Vagina (tissue), 2 donors: ENCODE measurements around the gene MAP1LC3B2. TPM values are rescaled to one million over a fixed set of nuclear protein-coding genes. Genes with fewer than 3 reads are reported as not detected.

Experiments
- DNase-seq, 2 donors: peaks; one replicate each; pipeline ENCODE4 v3.0.0-alpha.2; 2017; ENCODE audit errors: extremely low spot score in 2 of 2
- H3K27ac ChIP-seq: fragments of 200-600 bp; sonication (generic); one replicate; pipeline ENCODE4 v1.5.1; 2019
- H3K27me3 ChIP-seq: fragments of 200-600 bp; sonication (generic); one replicate; pipeline ENCODE4 v1.5.1; 2019
- H3K36me3 ChIP-seq, 2 donors: fragments of 200-600 bp; sonication (generic); one replicate each; pipeline ENCODE4 v1.5.1; 2017 to 2019
- H3K4me1 ChIP-seq: fragments of 200-600 bp; sonication (generic); one replicate; pipeline ENCODE4 v1.5.1; 2019
- H3K4me3 ChIP-seq, 2 donors: fragments of 200-600 bp; sonication (generic); 1 replicate in 1 of 2; 2 replicates in 1 of 2; pipeline ENCODE4 v1.5.1; 2016 to 2019
- H3K9me3 ChIP-seq: fragments of 200-600 bp; sonication (generic); one replicate; pipeline ENCODE4 v1.5.1; 2019
- POLR2A ChIP-seq, 2 donors: fragments of 450-650 bp; IDR thresholded peaks; one replicate each; pipeline ENCODE4 v1.6.1; 2017; ENCODE audit warnings: antibody characterized with exemption in 2 of 2, mild to moderate bottlenecking in 2 of 2, moderate library complexity in 2 of 2
- POLR2AphosphoS5 ChIP-seq, 2 donors: sonication (generic); formaldehyde crosslinking; IDR thresholded peaks; one replicate each; pipeline ENCODE4 v1.9.0; 2017; ENCODE audit warnings: antibody characterized with exemption in 2 of 2, mild to moderate bottlenecking in 2 of 2, low read depth in 1 of 2; ENCODE audit not compliant: insufficient read depth in 1 of 2
- intact Hi-C: fragments of 100-400 bp; cut with DNase I; formaldehyde crosslinking; loops from one replicate; pipeline ENCODE4 v1.15.1; 2023
- total RNA-seq: library from RNA; depleted of rRNA; stranded (reverse); fragments of >200 nt; gene quantifications from one replicate; pipeline ENCODE4 v1.2.3, GENCODE V29; 2016
- TF ChIP-seq, protein P1 (sequence below), 3 experiments: fragments of 450-650 bp in 2 of 3; fragments of 200-600 bp in 1 of 3; sonication (generic) in 1 of 3; IDR thresholded peaks; one replicate each; pipeline ENCODE4 v1.5.1; 2017 to 2019; ENCODE audit warnings: antibody characterized with exemption in 3 of 3, mild to moderate bottlenecking in 2 of 3, moderate library complexity in 2 of 3

MAP1LC3B2 gene
- total RNA-seq, 1 donor from 2014 or later, result not detected

DNA sequence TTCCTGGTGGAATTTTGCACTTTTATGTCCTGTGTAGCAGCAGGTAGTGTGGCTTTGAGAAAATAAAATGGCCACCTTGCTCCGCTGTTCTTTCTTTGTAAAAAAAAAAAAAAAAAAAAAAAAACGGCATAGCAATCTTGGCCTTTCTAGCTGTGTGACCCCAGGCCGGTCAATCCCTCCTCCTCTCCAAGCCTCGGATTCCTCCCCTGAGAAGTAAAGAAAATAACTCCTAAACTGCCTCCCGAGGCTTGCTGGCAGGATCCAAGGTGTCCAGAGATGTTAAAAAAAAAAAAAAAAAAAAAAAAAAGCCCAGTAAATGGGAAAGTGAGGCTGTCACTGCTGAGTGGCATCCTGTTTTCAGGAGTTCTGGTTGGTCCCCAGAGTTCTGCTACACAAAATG is 23.9 kb upstream of the MAP1LC3B2 start:
- Histone ChIP-seq H3K4me3 (no peak overlapping the region), H3K9me3 (no peaks in the 10 kb centered on the region), H3K27ac (no peak overlapping the region), H3K36me3 (no peaks in the 10 kb centered on the region), H3K27me3 (no peaks in the 10 kb centered on the region), H3K4me1 (peaks cover 35% of the 10 kb centered on the region)
- no peak for DNase-seq
- intact Hi-C loops, result no loop called here
- TF ChIP-seq, protein P1, sequence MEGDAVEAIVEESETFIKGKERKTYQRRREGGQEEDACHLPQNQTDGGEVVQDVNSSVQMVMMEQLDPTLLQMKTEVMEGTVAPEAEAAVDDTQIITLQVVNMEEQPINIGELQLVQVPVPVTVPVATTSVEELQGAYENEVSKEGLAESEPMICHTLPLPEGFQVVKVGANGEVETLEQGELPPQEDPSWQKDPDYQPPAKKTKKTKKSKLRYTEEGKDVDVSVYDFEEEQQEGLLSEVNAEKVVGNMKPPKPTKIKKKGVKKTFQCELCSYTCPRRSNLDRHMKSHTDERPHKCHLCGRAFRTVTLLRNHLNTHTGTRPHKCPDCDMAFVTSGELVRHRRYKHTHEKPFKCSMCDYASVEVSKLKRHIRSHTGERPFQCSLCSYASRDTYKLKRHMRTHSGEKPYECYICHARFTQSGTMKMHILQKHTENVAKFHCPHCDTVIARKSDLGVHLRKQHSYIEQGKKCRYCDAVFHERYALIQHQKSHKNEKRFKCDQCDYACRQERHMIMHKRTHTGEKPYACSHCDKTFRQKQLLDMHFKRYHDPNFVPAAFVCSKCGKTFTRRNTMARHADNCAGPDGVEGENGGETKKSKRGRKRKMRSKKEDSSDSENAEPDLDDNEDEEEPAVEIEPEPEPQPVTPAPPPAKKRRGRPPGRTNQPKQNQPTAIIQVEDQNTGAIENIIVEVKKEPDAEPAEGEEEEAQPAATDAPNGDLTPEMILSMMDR (IDR thresholded peaks at IDR 0.05), result no peak
- TF ChIP-seq POLR2A (IDR thresholded peaks at IDR 0.05) (no peak), POLR2AphosphoS5 (IDR thresholded peaks at IDR 0.05; ENCODE audit: insufficient read depth in 1 of 2, low read depth in 1 of 2) (no peak)

DNA sequence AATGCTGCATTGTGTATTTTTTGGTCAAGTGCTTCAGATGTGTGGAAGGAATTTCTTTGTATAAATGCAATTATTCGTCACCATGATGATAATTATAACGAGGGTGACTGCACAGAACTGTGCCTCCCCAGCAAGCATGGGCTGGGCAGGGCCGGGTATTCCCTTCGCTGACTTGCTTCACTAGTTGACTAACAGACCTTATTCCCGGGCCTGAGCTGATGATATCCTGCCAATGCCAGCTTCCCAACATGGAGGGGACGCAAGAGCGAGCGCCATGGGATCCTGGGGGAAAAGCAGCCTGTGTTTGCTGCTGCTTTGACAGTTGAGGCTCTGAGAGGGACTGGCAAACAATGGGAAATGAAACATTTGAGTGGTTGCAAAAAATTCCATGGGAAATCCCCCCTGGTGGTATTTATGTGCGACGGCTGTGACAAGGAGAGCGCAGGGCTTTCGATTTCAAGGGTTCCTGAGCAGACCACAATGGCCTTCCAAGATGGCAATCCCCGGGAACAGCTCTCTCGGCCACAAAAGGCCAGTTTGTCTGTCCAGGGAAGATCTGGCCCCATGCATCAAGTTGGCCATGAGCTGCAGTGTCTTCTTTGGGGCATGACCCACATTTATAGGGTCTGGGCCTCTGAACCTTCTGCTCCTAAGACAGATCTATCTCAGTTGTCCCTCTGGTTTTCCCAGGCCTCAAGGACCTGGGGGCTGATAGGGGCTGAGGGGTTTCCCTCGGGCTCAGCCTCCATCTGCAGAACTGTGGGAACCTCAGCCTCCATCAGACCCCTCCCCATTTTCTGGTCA is 21.9 kb upstream of the MAP1LC3B2 start:
- H3K4me1 ChIP-seq, result peaks cover 38% of the 10 kb centered on the region
- H3K27me3 ChIP-seq, result no peaks in the 10 kb centered on the region
- TF ChIP-seq POLR2A (IDR thresholded peaks at IDR 0.05) (no peak), POLR2AphosphoS5 (IDR thresholded peaks at IDR 0.05; ENCODE audit: insufficient read depth in 1 of 2, low read depth in 1 of 2) (no peak)
- TF ChIP-seq, protein P1 (IDR thresholded peaks at IDR 0.05), result no peak
- no peak for DNase-seq
- no peak overlapping the region for H3K27ac ChIP-seq
- no peak overlapping the region for H3K4me3 ChIP-seq
- no peaks in the 10 kb centered on the region for H3K36me3 ChIP-seq
- H3K9me3 ChIP-seq, result no peaks in the 10 kb centered on the region
- intact Hi-C loops, result no loop called here

DNA sequence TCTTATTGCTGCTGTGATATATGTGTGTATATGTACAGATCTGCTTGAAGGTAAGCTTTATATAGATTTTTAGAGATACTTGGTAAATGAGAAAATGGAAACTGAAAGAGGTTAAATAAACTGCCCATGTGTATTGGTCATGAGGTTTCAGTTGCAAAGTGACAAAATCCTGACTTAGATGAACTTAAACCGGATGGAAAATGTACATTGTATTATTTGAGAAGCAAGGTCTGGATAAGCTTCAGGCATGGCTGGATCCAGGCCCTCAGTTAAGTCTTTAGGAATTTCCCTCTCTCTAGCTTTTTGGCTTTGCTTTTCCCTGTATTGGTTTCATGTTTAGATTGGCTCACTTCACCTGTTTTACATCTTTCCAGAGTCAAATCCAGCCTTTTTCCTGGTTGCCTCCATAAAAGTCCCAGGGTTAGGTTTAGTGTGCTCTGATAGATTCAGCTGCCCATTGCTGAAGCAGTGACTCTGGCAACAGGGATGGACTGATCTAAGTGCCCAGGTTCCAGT is 21.0 kb upstream of the MAP1LC3B2 start:
- intact Hi-C loops, result no loop called here
- Histone ChIP-seq H3K4me1 (peaks cover 30% of the 10 kb centered on the region), H3K27ac (no peak overlapping the region), H3K36me3 (no peaks in the 10 kb centered on the region), H3K9me3 (no peaks in the 10 kb centered on the region), H3K4me3 (no peak overlapping the region), H3K27me3 (no peaks in the 10 kb centered on the region)
- DNase-seq, result no peak
- TF ChIP-seq POLR2A (IDR thresholded peaks at IDR 0.05) (no peak), POLR2AphosphoS5 (IDR thresholded peaks at IDR 0.05; ENCODE audit: insufficient read depth in 1 of 2, low read depth in 1 of 2) (no peak)
- TF ChIP-seq, protein P1 (IDR thresholded peaks at IDR 0.05), result no peak

DNA sequence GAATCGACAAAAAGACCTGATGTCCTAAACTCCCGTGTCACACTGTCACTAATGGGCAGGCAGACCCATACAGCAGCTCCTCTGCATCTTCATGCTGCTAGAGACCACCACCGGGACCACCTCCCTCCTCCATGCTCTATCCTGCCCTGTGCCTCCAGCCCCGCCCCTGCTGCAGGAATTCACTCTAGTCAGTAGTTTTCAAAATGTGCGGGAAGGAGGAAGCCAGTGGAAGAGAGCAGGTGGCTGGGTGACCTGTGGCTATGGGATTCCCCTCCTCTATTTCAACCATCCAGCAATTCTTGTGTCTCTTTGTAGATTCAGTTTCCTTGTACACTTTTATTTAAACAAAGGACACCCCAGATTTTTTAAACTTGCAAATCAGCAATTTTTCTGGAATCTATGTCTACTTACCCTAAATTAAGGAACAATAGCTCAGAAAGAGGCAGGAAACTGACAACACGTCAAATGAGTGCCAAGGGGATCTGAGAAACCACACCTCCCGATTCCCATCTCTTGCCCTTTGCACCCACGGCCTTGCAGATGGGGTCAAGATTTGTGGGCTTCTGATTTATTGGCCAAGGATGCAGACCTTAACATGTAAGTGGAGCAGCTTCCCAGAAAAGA is 20.4 kb upstream of the MAP1LC3B2 start:
- no peak for DNase-seq
- H3K27ac ChIP-seq, result no peak overlapping the region
- intact Hi-C loops, result no loop called here
- TF ChIP-seq POLR2A (IDR thresholded peaks at IDR 0.05), result no peak
- TF ChIP-seq POLR2AphosphoS5 (IDR thresholded peaks at IDR 0.05; ENCODE audit: insufficient read depth in 1 of 2, low read depth in 1 of 2), result no peak
- TF ChIP-seq, protein P1 (IDR thresholded peaks at IDR 0.05), result no peak
- H3K36me3 ChIP-seq, result no peaks in the 10 kb centered on the region
- no peak overlapping the region for H3K4me3 ChIP-seq
- peaks cover 23% of the 10 kb centered on the region for H3K4me1 ChIP-seq
- H3K9me3 ChIP-seq, result no peaks in the 10 kb centered on the region
- no peaks in the 10 kb centered on the region for H3K27me3 ChIP-seq

DNA sequence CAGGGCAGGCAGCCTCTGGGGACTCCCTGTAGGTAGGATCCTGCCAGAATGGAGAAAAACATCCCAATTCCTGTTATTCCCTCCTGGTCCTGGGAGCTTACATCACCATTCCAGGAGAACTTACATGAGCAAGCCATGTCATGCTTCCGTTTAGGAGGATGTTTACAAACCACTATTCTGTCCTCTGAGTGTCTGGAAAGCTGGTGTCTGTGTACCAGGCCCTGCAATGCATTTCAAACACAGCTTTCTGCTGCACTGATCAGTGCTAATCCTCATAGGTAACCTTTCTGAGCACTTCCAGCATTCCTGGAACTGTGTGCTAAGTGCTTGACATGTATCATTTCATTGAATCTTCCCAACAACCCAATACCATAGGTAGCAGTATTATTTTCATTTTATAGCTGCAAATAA is 19.8 kb upstream of the MAP1LC3B2 start:
- intact Hi-C loops, result no loop called here
- no peak for TF ChIP-seq POLR2AphosphoS5 (IDR thresholded peaks at IDR 0.05; ENCODE audit: insufficient read depth in 1 of 2, low read depth in 1 of 2)
- TF ChIP-seq, protein P1 (IDR thresholded peaks at IDR 0.05), result no peak
- no peak for TF ChIP-seq POLR2A (IDR thresholded peaks at IDR 0.05)
- no peak overlapping the region for H3K27ac ChIP-seq
- no peak for DNase-seq
- H3K4me1 ChIP-seq, result peaks cover 22% of the 10 kb centered on the region
- H3K4me3 ChIP-seq, result peak overlapping the region in 1 of 2 donors; percentile 2
- no peaks in the 10 kb centered on the region for H3K9me3 ChIP-seq
- H3K27me3 ChIP-seq, result no peaks in the 10 kb centered on the region
- H3K36me3 ChIP-seq, result no peaks in the 10 kb centered on the region
